GM18870 (cell line): ENCODE data around the gene PDE10A.

ENCODE experiments used
- ATAC-seq: cut with Tn5 transposase; IDR thresholded peaks from one replicate; pipeline ENCODE4 v1.9.1; 2021; ENCODE audit warnings: moderate library complexity; ENCODE audit not compliant: unreplicated experiment

PDE10A gene

GRCh38 chr6:165662749-165663376 is at the start of gene PDE10A:
Gene PDE10A, minus strand, starts transcription at chr6:165663241. Its CDS starts 430 bp downstream, at chr6:165662811.
- no peak for ATAC-seq

GRCh38 chr6:165708985-165709576 is 46.0 kb upstream of the PDE10A start:
- ATAC-seq: no peak

GRCh38 chr6:165707067-165707853 is 44.2 kb upstream of the PDE10A start:
- no peak for ATAC-seq

- no peak for ATAC-seq
These were observed 42.9 kb upstream of the PDE10A start for GRCh38 chr6:165705941-165706340.

- peak; percentile 64 for ATAC-seq
These were observed 41.2 kb upstream of the PDE10A start for GRCh38 chr6:165704045-165704748.

- no peak for ATAC-seq
These were observed 39.6 kb upstream of the PDE10A start for GRCh38 chr6:165702669-165703068.

- ATAC-seq: peak; percentile 95
These were observed 38.7 kb upstream of the PDE10A start for GRCh38 chr6:165701564-165702354.

GRCh38 chr6:165701005-165701404 is 38.0 kb upstream of the PDE10A start:
- no peak for ATAC-seq

- no peak for ATAC-seq
These were observed 35.8 kb upstream of the PDE10A start for GRCh38 chr6:165698868-165699267.

GRCh38 chr6:165697171-165697570 is 34.1 kb upstream of the PDE10A start:
- no peak for ATAC-seq

- ATAC-seq: no peak
These were observed 32.9 kb upstream of the PDE10A start for GRCh38 chr6:165695722-165696515.

- ATAC-seq: no peak
These were observed 31.3 kb upstream of the PDE10A start for GRCh38 chr6:165694296-165694695.

GRCh38 chr6:165692106-165692653 is 29.1 kb upstream of the PDE10A start:
- ATAC-seq: no peak

GRCh38 chr6:165689699-165690098 is 26.7 kb upstream of the PDE10A start:
- no peak for ATAC-seq

GRCh38 chr6:165686596-165687365 is 23.7 kb upstream of the PDE10A start:
- ATAC-seq: no peak

GRCh38 chr6:165685302-165685701 is 22.3 kb upstream of the PDE10A start:
- ATAC-seq: no peak

- ATAC-seq: no peak
These were observed 21.3 kb upstream of the PDE10A start for GRCh38 chr6:165684333-165684732.

GRCh38 chr6:165680975-165681374 is 17.9 kb upstream of the PDE10A start:
- no peak for ATAC-seq

- no peak for ATAC-seq
These were observed 16.3 kb upstream of the PDE10A start for GRCh38 chr6:165679326-165679725.
